Lung (tissue), 12 donors: Measurements from ENCODE around the gene KRTAP5-7. TPM values are rescaled to one million over a fixed set of nuclear protein-coding genes. Genes with fewer than 3 reads are reported as not detected.

Experiments used
- ATAC-seq: fragments of 200-7000 bp; cut with Tn5 transposase; one replicate; pipeline ENCODE4 v1.9.1; 2020; ENCODE audit warnings: moderate number of reproducible peaks; ENCODE audit not compliant: insufficient read depth, low FRiP score
- DNase-seq, 3 donors: peaks; one replicate each; pipeline ENCODE4 v3.0.0-alpha.2; 2013 to 2017
- H3K27ac ChIP-seq, 2 donors: one replicate each; pipeline ENCODE4 v1.5.1; 2013; ENCODE audit warnings: mild to moderate bottlenecking in 2 of 2, moderate library complexity in 2 of 2, control low read depth in 1 of 2, inconsistent platforms in 1 of 2, low read depth in 1 of 2, low read length in 1 of 2
- H3K27me3 ChIP-seq, 3 donors: one replicate each; pipeline ENCODE4 v1.5.1; 2013; ENCODE audit warnings: low read length in 2 of 3; ENCODE audit not compliant: control insufficient read depth in 3 of 3, insufficient read depth in 3 of 3
- H3K36me3 ChIP-seq, 4 donors: one replicate each; pipeline ENCODE4 v1.5.1; 2013; ENCODE audit warnings: low read length in 4 of 4, mild to moderate bottlenecking in 1 of 4, moderate library complexity in 1 of 4; ENCODE audit not compliant: control insufficient read depth in 4 of 4, insufficient read depth in 4 of 4
- H3K4me1 ChIP-seq, 5 donors: one replicate each; pipeline ENCODE4 v1.5.1; 2013; ENCODE audit warnings: low read length in 5 of 5, mild to moderate bottlenecking in 2 of 5, moderate library complexity in 1 of 5; ENCODE audit not compliant: control insufficient read depth in 5 of 5, insufficient read depth in 5 of 5
- H3K4me3 ChIP-seq: one replicate; pipeline ENCODE4 v1.5.1; 2013; ENCODE audit warnings: mild to moderate bottlenecking, control low read depth, moderate library complexity
- H3K9ac ChIP-seq, 2 donors: one replicate each; pipeline ENCODE4 v1.5.1; 2013; ENCODE audit warnings: low read length in 2 of 2, control low read depth in 1 of 2; ENCODE audit not compliant: insufficient read depth in 1 of 2
- H3K9me3 ChIP-seq, 4 donors: one replicate each; pipeline ENCODE4 v1.5.1; 2013; ENCODE audit warnings: low read length in 3 of 4, mild to moderate bottlenecking in 1 of 4, moderate library complexity in 1 of 4; ENCODE audit not compliant: control insufficient read depth in 4 of 4, insufficient read depth in 3 of 4
- WGBS, 2 donors: extraction: QIAGEN DNeasy Blood & Tissue Kit; methylation state at CpG; one replicate each; pipeline ENCODE4 v1.1.7; 2013; 5-methylcytosine and 5-hydroxymethylcytosine counted together
- polyA plus RNA-seq, 2 donors: library from polyadenylated mRNA; stranded (reverse); fragments of 200-250 nt; gene quantifications; one replicate each; pipeline ENCODE4 v1.2.1, GENCODE V29; 2013
- total RNA-seq, 2 donors: library from RNA; depleted of rRNA in 1 of 2; stranded (reverse); fragments of >200 nt in 1 of 2; gene quantifications; one replicate each; pipeline ENCODE4 v1.2.1, GENCODE V29; 2014 to 2021
- TF ChIP-seq, protein P1 (sequence below): IDR thresholded peaks from 2 replicates; pipeline ENCODE4 v1.5.1; 2012; ENCODE audit warnings: mild to moderate bottlenecking; ENCODE audit errors: control extremely low read depth, extremely low read depth
- donor health status: control.
- donor health status: control.
- donor health status: Bipolar disorder and iron deficiency.
- donor health status: healthy.
- donor health status: DM: yes; HTN: yes; CAD: no.

The KRTAP5-7 gene
- total and polyA plus RNA-seq, 4 donors, result 0.12 to 0.28 TPM; not detected in 2

DNA sequence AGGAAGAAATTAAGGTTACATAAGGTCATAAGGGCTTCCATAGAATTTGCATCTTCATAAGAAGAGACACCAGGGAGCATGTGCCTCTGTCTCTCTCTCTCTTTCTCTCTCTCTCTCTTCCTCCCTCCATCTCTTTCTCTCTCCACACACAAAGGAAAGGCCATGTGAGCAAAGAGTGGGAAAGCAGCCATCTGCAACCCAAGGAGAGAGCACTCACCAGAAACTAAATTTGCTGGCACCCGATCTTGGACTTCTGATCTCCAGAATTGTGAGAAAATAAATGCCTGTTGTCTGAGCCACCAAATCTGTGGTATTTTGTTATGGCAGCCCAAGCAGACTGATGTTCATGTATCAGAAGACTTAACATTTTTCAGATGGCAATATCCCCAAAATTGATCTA lies 31.9 kb downstream of the KRTAP5-7 start:
- H3K9ac ChIP-seq, result no peak overlapping the region
- no peak for ATAC-seq
- no peak for DNase-seq
- TF ChIP-seq, protein P1, sequence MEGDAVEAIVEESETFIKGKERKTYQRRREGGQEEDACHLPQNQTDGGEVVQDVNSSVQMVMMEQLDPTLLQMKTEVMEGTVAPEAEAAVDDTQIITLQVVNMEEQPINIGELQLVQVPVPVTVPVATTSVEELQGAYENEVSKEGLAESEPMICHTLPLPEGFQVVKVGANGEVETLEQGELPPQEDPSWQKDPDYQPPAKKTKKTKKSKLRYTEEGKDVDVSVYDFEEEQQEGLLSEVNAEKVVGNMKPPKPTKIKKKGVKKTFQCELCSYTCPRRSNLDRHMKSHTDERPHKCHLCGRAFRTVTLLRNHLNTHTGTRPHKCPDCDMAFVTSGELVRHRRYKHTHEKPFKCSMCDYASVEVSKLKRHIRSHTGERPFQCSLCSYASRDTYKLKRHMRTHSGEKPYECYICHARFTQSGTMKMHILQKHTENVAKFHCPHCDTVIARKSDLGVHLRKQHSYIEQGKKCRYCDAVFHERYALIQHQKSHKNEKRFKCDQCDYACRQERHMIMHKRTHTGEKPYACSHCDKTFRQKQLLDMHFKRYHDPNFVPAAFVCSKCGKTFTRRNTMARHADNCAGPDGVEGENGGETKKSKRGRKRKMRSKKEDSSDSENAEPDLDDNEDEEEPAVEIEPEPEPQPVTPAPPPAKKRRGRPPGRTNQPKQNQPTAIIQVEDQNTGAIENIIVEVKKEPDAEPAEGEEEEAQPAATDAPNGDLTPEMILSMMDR, result no peak
- no peaks in the 10 kb centered on the region for H3K4me1 ChIP-seq
- H3K36me3 ChIP-seq, result no peaks in the 10 kb centered on the region
- H3K27ac ChIP-seq, result no peak overlapping the region
- H3K27me3 ChIP-seq, result peaks cover 0 to 6% (median 6%) of the 10 kb centered on the region in 3 donors
- H3K4me3 ChIP-seq, result no peak overlapping the region
- 93 to 96% methylated on average over 1 of the region's 1 CpG for WGBS, 2 donors
- H3K9me3 ChIP-seq, result peaks cover 0 to 3% (median 0%) of the 10 kb centered on the region in 4 donors

DNA sequence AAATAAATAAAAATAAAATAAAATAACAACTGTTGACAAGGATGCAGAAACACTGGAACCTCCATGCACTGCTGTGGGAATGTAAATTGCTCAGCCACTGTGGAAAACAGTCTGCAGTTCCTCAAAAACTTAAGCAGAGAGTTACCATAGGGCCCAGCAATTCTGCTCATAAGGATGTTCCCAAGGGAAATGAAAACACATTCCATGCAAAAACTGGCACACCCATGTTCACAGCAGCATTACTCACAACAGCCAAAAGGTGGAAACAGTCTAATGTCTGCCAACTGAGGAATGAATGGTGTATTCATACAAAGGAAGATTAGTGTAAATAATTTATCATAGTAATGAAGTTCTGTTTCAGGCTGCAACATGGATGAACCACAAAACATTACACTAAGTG lies 35.1 kb downstream of the KRTAP5-7 start:
- Histone ChIP-seq H3K27me3 (peaks cover 0 to 9% (median 6%) of the 10 kb centered on the region in 3 donors), H3K4me3 (no peak overlapping the region), H3K9me3 (peaks cover 0 to 3% (median 0%) of the 10 kb centered on the region in 4 donors), H3K9ac (no peak overlapping the region), H3K4me1 (peaks cover 0 to 6% (median 0%) of the 10 kb centered on the region in 5 donors), H3K27ac (no peak overlapping the region), H3K36me3 (no peaks in the 10 kb centered on the region)
- DNase-seq, result no peak
- ATAC-seq, result no peak
- TF ChIP-seq, protein P1, result no peak

DNA sequence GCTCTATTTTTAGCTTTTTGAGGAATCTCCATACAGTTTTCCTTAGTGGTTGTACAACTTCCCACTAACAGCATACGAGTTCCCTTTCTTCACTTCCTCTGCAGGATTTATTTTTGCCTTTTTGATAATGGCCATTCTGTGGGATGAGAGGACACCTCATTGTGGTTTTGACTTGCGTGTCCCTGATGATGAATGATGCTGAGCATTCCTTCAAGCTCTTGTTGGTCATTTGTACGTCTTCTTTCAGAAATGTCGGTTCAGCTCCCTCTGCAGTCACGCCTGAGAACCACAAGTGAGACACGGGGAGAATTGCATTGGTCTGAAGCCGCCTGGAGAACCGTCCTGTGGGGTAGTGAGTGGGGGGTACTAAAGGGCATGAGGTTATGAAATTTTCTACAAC lies 36.3 kb downstream of the KRTAP5-7 start:
- DNase-seq (peak in 2 of 3 donors; percentile 5 to 22), ATAC-seq (no peak)
- Histone ChIP-seq H3K27me3 (peaks cover 0 to 9% (median 6%) of the 10 kb centered on the region in 3 donors), H3K27ac (no peak overlapping the region), H3K9me3 (peaks cover 0 to 3% (median 0%) of the 10 kb centered on the region in 4 donors), H3K4me3 (no peak overlapping the region), H3K9ac (no peak overlapping the region), H3K4me1 (peaks cover 0 to 6% (median 0%) of the 10 kb centered on the region in 5 donors), H3K36me3 (no peaks in the 10 kb centered on the region)
- TF ChIP-seq, protein P1, result peak; percentile 32
- 8 to 13% methylated on average over 8 of the region's 8 CpGs for WGBS, 2 donors

DNA sequence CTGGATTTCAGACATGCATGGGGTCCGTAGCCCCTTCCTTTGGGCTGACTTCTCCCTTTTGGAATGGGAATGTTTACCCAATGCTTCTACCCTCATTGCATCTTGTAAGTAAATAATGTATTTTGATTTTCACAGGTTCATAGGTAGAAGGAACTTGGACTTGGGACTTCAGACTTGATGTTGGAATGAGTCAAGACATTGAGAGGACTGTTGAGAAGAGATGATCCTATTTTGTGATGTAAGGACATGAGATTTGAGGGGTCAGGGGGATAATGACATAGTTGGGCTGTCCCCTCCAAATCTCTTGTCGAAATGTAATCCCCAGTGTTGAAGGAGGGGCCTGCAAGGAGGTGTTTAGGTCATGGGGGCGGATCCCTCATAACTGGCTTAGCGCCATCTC lies 37.4 kb downstream of the KRTAP5-7 start:
- WGBS, 2 donors, result 80 to 89% methylated on average over 4 of the region's 4 CpGs

More for the DNA sequence above, 37.4 kb downstream of the KRTAP5-7 start:
- H3K4me3 ChIP-seq, result no peak overlapping the region
- H3K9me3 ChIP-seq, result peaks cover 0 to 3% (median 0%) of the 10 kb centered on the region in 4 donors
- H3K27me3 ChIP-seq, result peaks cover 0 to 9% (median 6%) of the 10 kb centered on the region in 3 donors
- ATAC-seq (no peak), DNase-seq (no peak)
- TF ChIP-seq, protein P1, result no peak
- no peaks in the 10 kb centered on the region for H3K36me3 ChIP-seq
- no peak overlapping the region for H3K27ac ChIP-seq
- peaks cover 0 to 6% (median 0%) of the 10 kb centered on the region in 5 donors for H3K4me1 ChIP-seq
- no peak overlapping the region for H3K9ac ChIP-seq
